ENCODE results near the gene SLCO2A1.
A peak's percentile ranks its signal among the peaks of the same experiment; 100 is the strongest.

The SLCO2A1 gene

GRCh38 chr3:133930341-133930933 lies 99.3 kb downstream of the SLCO2A1 start:
- peak; percentile 81 for TF ChIP-seq CTCF (IDR thresholded peaks at IDR 0.05; ENCODE audit: control insufficient read depth, insufficient read depth, low read depth, low read length, missing control alignments)
- DNase-seq (ENCODE audit: low read depth) = peak; percentile 55
- H3K4me3 ChIP-seq (ENCODE audit: control insufficient read depth, low read depth, low read length) = no peak overlapping the region

GRCh38 chr3:133928903-133929607 lies 100.7 kb downstream of the SLCO2A1 start:
- TF ChIP-seq CTCF (IDR thresholded peaks at IDR 0.05; ENCODE audit: control insufficient read depth, insufficient read depth, low read depth, low read length, missing control alignments) = no peak
- H3K4me3 ChIP-seq (ENCODE audit: control insufficient read depth, low read depth, low read length) = no peak overlapping the region
- DNase-seq (ENCODE audit: low read depth) = no peak

- H3K4me3 ChIP-seq (ENCODE audit: control insufficient read depth, low read depth, low read length) = no peak overlapping the region
- DNase-seq (ENCODE audit: low read depth) = no peak
- TF ChIP-seq CTCF (IDR thresholded peaks at IDR 0.05; ENCODE audit: control insufficient read depth, insufficient read depth, low read depth, low read length, missing control alignments) = no peak
Measured at GRCh38 chr3:133928136-133928893, 101.4 kb downstream of the SLCO2A1 start.

GRCh38 chr3:133927540-133928066 lies 102.1 kb downstream of the SLCO2A1 start:
- peak overlapping the region; percentile 35 for H3K4me3 ChIP-seq (ENCODE audit: control insufficient read depth, low read depth, low read length)
- DNase-seq (ENCODE audit: low read depth) = no peak
- TF ChIP-seq CTCF (IDR thresholded peaks at IDR 0.05; ENCODE audit: control insufficient read depth, insufficient read depth, low read depth, low read length, missing control alignments) = peak; percentile 46

- peak overlapping the region; percentile 35 for H3K4me3 ChIP-seq (ENCODE audit: control insufficient read depth, low read depth, low read length)
- no peak for DNase-seq (ENCODE audit: low read depth)
- TF ChIP-seq CTCF (IDR thresholded peaks at IDR 0.05; ENCODE audit: control insufficient read depth, insufficient read depth, low read depth, low read length, missing control alignments) = no peak
Measured at GRCh38 chr3:133926736-133927539, 102.8 kb downstream of the SLCO2A1 start.

Data from AG09309 (cell line).